VCaP (cell line): ENCODE results near the gene FUOM.

Source experiments
- H3K27ac ChIP-seq: fragments of 450-650 bp; 2 replicates; pipeline ENCODE4 v1.5.1; 2017
- CTCF ChIP-seq: fragments of 450-650 bp; conservative IDR thresholded peaks from 2 replicates; pipeline ENCODE4 v1.5.1; 2017; ENCODE audit warnings: mild to moderate bottlenecking, moderate library complexity

FUOM gene

GRCh38 chr10:133318494-133319127, 39.2 kb downstream of the FUOM start:
- peak; percentile 83 for TF ChIP-seq CTCF
- H3K27ac ChIP-seq, result peak overlapping the region; percentile 52; the same call in 1 of the 2 replicates

GRCh38 chr10:133316732-133317131, 41.1 kb downstream of the FUOM start:
- TF ChIP-seq CTCF, result no peak
- H3K27ac ChIP-seq, result no peak overlapping the region

DNA sequence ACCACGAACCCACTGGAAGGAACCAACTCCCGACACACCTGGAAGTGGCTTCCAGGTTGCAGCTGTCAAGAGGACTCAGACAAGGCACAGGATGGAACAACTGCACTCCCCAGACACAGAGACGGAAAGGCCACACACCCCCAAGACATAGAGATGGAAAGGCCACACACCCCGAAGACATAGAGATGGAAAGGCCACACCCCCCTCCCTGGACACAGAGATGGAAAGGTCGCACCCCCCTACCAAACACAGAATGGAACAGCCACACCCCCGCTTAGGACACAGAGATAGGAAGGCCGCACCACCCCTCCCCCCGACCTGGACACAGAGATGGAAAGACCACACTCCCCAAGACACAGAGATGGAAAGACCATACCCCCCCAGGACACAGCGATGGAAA, 41.6 kb downstream of the FUOM start:
- TF ChIP-seq CTCF, result no peak

GRCh38 chr10:133315847-133316246, 42.0 kb downstream of the FUOM start:
- TF ChIP-seq CTCF, result no peak
- H3K27ac ChIP-seq, result no peak overlapping the region

More for the DNA sequence above, 41.6 kb downstream of the FUOM start:
- no peak overlapping the region for H3K27ac ChIP-seq

DNA sequence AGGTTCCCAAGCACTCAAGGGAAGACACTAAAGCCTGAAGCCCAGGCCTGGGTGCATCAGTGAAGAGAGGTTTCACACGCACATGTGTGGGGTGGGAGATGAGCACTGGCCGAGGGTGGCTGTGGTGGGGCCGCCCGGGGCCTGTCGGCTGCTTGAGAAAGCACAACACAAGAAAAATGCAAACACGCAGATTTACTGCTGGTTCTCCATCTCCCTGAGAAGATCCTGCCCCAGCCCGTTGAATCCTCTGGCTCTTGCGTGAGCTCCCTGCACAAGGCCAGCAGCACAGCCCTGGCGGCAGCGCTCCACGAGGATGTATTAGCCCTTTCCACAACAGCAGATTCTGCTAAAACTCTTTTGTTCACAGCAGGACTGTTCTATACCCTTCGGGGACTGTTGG, 42.9 kb downstream of the FUOM start:
- no peak for TF ChIP-seq CTCF

GRCh38 chr10:133313192-133313591, 44.6 kb downstream of the FUOM start:
- TF ChIP-seq CTCF, result no peak
- H3K27ac ChIP-seq, result no peak overlapping the region

More for the DNA sequence above, 42.9 kb downstream of the FUOM start:
- H3K27ac ChIP-seq, result no peak overlapping the region

- H3K27ac ChIP-seq, result no peak overlapping the region
- no peak for TF ChIP-seq CTCF
These were observed 45.1 kb downstream of the FUOM start for GRCh38 chr10:133312769-133313145.
